ENCODE measurements around the gene CTNNA2. TPM values are rescaled to one million over a fixed set of nuclear protein-coding genes. Genes with fewer than 3 reads are reported as not detected.

CTNNA2 gene
- total and polyA plus RNA-seq, 2 of the 8 experiments (the other 6 are each of a cell fraction or from before 2014, with no cell fraction given), result 3.9 to 9.0 TPM

DNA sequence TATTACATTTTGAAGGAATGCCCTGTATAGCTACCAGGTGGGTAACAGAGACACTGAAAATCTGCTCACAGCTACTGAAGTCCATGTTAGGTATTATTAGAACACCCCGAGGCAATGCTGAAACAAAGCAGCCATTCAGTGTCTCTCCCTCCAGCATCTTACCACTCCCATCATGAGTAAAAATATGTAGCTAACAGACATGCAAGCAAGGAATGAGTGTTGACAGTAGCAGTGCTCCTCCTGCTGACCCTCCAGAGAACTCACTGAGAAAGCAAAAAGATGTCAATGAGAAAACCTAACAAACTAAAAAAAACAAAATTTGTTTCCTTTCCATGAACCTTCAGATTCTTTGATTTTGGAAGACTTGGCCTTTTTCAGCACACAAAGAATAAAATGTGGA is 397.8 kb downstream of the CTNNA2 start (continued):
- no peak for TF ChIP-seq KDM5A (IDR thresholded peaks at IDR 0.05; ENCODE audit: low read length)

Measured in H1 (cell line).